Psoas muscle (tissue), 8 donors: Measurements from ENCODE around the gene FFAR3. TPM values are rescaled to one million over a fixed set of nuclear protein-coding genes. Genes with fewer than 3 reads are reported as not detected.

Experiments used
- ATAC-seq, 4 donors: fragments of 200-7000 bp; cut with Tn5 transposase; one replicate each; pipeline ENCODE4 v1.9.1; 2020; ENCODE audit warnings: moderate library complexity in 3 of 4, mild to moderate bottlenecking in 2 of 4
- DNase-seq, 2 donors: peaks; one replicate each; pipeline ENCODE4 v3.0.0-alpha.2; 2020
- H3K27ac ChIP-seq: fragments of 200-600 bp; one replicate; pipeline ENCODE4 v1.8.0; 2022
- H3K27me3 ChIP-seq, 3 donors: fragments of 200-600 bp in 1 of 3; one replicate each; pipeline versions ENCODE4 v1.6.1 to v1.8.0; 2013 to 2022; ENCODE audit warnings: low read length in 2 of 3, mild to moderate bottlenecking in 2 of 3, moderate library complexity in 1 of 3; ENCODE audit not compliant: insufficient read depth in 3 of 3
- H3K36me3 ChIP-seq, 2 donors: fragments of 200-600 bp in 1 of 2; one replicate each; pipeline versions ENCODE4 v1.6.1 to v1.8.0; 2013 to 2022; ENCODE audit warnings: low read depth in 1 of 2, mild to moderate bottlenecking in 1 of 2, moderate library complexity in 1 of 2; ENCODE audit not compliant: insufficient read depth in 1 of 2
- H3K4me1 ChIP-seq: fragments of 200-600 bp; one replicate; pipeline ENCODE4 v1.8.0; 2022
- H3K4me3 ChIP-seq: fragments of 200-600 bp; one replicate; pipeline ENCODE4 v1.8.0; 2022; ENCODE audit warnings: mild to moderate bottlenecking
- H3K9me3 ChIP-seq: fragments of 200-600 bp; one replicate; pipeline ENCODE4 v1.8.0; 2022
- CTCF ChIP-seq: fragments of 200-600 bp; IDR thresholded peaks from one replicate; pipeline ENCODE4 v1.8.0; 2022; ENCODE audit warnings: antibody characterized with exemption
- WGBS, 3 donors: extraction: QIAGEN DNeasy Blood & Tissue Kit; methylation state at CpG; one replicate each; pipeline versions ENCODE4 v1.1.6 to v1.1.7; 2013; 5-methylcytosine and 5-hydroxymethylcytosine counted together
- intact Hi-C, 2 donors: fragments of 100-400 bp; cut with DNase I; formaldehyde crosslinking; loops; one replicate each; pipeline versions ENCODE4 v1.11.0 to v1.14.2; 2022
- polyA plus RNA-seq, 3 donors: library from polyadenylated mRNA; stranded (reverse); fragments of 200-250 nt; gene quantifications; one replicate each; pipeline ENCODE4 v1.2.3, GENCODE V29; 2013
- total RNA-seq, 4 donors: library from RNA; stranded (reverse); fragmentation: NEBNext Ultra II Directional in 2 of 4; extraction: Animal tissue kit (Norgen Biotek cat#: 25700) in 2 of 4; gene quantifications; one replicate each; pipeline versions ENCODE4 v1.2.1 to v1.2.4, GENCODE V29; 2021 to 2023
- donor health status: healthy with polysubstance abuse.
- donor health status: DM: no; HTN: no; CAD: no; lungs with moderate emphysema.
- donor health status: Bipolar disorder and iron deficiency.
- donor health status: healthy.
- donor health status: DM: yes; HTN: yes; CAD: no.
- donor health status: DM: no; HTN: no; CAD: no.
- donor health status: DM: no; HTN: no; CAD: no.
- donor health status: DM: yes; HTN: yes; CAD: no.

Gene FFAR3
- total and polyA plus RNA-seq, 7 donors, result 0.04 to 0.22 (median 0.17) TPM; not detected in 4

- Histone ChIP-seq H3K27me3 (peaks cover 0 to 16% (median 8%) of the 10 kb centered on the region in 3 donors), H3K36me3 (no peaks in the 10 kb centered on the region), H3K4me3 (no peak overlapping the region), H3K4me1 (no peaks in the 10 kb centered on the region), H3K27ac (no peak overlapping the region), H3K9me3 (no peaks in the 10 kb centered on the region)
- intact Hi-C loops, result no loop called here
- no peak for TF ChIP-seq CTCF
- ATAC-seq, result no peak
- 57 to 77% (median 60%) methylated on average over 10 of the region's 10 CpGs for WGBS, 3 donors
- DNase-seq, result no peak
Measured at GRCh38 chr19:35314858-35315470, 43.3 kb upstream of the FFAR3 start.

GRCh38 chr19:35315883-35316282 is 42.4 kb upstream of the FFAR3 start:
- Histone ChIP-seq H3K36me3 (no peaks in the 10 kb centered on the region), H3K4me1 (no peaks in the 10 kb centered on the region), H3K4me3 (no peak overlapping the region), H3K27ac (no peak overlapping the region), H3K9me3 (no peaks in the 10 kb centered on the region), H3K27me3 (peaks cover 0 to 16% (median 15%) of the 10 kb centered on the region in 3 donors)
- TF ChIP-seq CTCF, result no peak
- DNase-seq (no peak), ATAC-seq (no peak)
- intact Hi-C loops, result no loop called here
- WGBS, 3 donors, result 70 to 78% (median 71%) methylated on average over 9 of the region's 9 CpGs

GRCh38 chr19:35316560-35316959 is 41.7 kb upstream of the FFAR3 start:
- ATAC-seq, result no peak
- intact Hi-C loops, result no loop called here
- Histone ChIP-seq H3K27ac (no peak overlapping the region), H3K4me1 (no peaks in the 10 kb centered on the region), H3K27me3 (peaks cover 0 to 16% (median 15%) of the 10 kb centered on the region in 3 donors), H3K9me3 (no peaks in the 10 kb centered on the region), H3K4me3 (no peak overlapping the region), H3K36me3 (no peaks in the 10 kb centered on the region)
- TF ChIP-seq CTCF, result no peak
- DNase-seq, result no peak
- 67 to 73% (median 73%) methylated on average over 9 of the region's 9 CpGs for WGBS, 3 donors

GRCh38 chr19:35317464-35318043 is 40.7 kb upstream of the FFAR3 start:
- no peak for TF ChIP-seq CTCF
- no peak for ATAC-seq
- Histone ChIP-seq H3K4me1 (no peaks in the 10 kb centered on the region), H3K36me3 (no peaks in the 10 kb centered on the region), H3K4me3 (no peak overlapping the region), H3K27ac (no peak overlapping the region), H3K27me3 (peaks cover 0 to 16% (median 12%) of the 10 kb centered on the region in 3 donors), H3K9me3 (peaks cover 4% of the 10 kb centered on the region)
- DNase-seq, result no peak
- intact Hi-C loops, result no loop called here
- WGBS, 3 donors, result 72 to 83% (median 77%) methylated on average over 7 of the region's 7 CpGs
